Measurements from ENCODE around the gene WHRN. TPM values are rescaled to one million over a fixed set of nuclear protein-coding genes. Genes with fewer than 3 reads are reported as not detected.

The WHRN gene
- total RNA-seq, 1 donor from 2014 or later, result 0.80 TPM

DNA sequence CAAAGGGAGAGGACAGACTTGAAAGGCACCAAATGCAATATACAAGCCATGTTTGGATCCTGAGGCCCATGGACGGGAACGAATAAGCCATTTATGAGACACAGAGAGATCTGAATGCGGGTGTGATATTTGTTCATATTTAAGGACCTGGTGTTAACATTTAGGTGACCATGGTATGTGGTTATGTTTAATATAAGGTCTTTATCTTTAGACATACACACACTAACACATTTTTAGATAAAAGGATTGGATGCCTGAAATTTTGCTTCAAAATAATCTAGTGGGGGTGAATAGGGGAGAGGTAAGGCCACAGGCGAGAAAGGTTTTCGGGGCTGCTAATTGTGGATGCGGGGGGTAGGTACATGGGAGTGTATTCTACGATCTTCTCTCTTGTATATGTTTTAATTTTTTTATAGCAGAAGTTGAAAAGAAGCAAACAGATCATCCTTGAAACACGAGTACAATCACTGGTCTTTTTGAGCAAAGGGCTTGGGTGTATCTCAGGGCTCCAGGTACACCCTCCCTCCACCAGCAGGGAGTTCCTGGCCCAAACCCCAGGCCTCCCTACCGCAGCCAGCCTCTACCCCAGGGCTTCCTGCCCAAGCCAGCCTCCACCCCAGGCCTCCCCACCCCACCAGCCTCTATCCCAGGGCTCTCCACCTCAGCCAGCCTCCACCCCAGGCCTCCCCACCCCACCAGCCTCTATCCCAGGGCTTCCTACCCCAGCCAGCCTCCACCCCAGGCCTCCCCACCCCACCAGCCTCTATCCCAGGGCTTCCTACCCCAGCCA is 129.7 kb downstream of the WHRN start:
- Histone ChIP-seq H3K27ac (replicated peaks) (no peak overlapping the region), H3K36me3 (peaks cover 41% of the 10 kb centered on the region), H3K9me3 (replicated peaks) (no peaks in the 10 kb centered on the region), H3K4me3 (no peak overlapping the region), H3K27me3 (ENCODE audit: low read depth) (no peaks in the 10 kb centered on the region), H3K4me1 (peaks cover 19% of the 10 kb centered on the region)
- intact Hi-C loops (cut with micrococcal nuclease), result no loop called here
- DNase-seq, result no peak
- TF ChIP-seq, protein P1, sequence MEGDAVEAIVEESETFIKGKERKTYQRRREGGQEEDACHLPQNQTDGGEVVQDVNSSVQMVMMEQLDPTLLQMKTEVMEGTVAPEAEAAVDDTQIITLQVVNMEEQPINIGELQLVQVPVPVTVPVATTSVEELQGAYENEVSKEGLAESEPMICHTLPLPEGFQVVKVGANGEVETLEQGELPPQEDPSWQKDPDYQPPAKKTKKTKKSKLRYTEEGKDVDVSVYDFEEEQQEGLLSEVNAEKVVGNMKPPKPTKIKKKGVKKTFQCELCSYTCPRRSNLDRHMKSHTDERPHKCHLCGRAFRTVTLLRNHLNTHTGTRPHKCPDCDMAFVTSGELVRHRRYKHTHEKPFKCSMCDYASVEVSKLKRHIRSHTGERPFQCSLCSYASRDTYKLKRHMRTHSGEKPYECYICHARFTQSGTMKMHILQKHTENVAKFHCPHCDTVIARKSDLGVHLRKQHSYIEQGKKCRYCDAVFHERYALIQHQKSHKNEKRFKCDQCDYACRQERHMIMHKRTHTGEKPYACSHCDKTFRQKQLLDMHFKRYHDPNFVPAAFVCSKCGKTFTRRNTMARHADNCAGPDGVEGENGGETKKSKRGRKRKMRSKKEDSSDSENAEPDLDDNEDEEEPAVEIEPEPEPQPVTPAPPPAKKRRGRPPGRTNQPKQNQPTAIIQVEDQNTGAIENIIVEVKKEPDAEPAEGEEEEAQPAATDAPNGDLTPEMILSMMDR (IDR thresholded peaks at IDR 0.05; ENCODE audit: borderline replicate concordance), result no peak

DNA sequence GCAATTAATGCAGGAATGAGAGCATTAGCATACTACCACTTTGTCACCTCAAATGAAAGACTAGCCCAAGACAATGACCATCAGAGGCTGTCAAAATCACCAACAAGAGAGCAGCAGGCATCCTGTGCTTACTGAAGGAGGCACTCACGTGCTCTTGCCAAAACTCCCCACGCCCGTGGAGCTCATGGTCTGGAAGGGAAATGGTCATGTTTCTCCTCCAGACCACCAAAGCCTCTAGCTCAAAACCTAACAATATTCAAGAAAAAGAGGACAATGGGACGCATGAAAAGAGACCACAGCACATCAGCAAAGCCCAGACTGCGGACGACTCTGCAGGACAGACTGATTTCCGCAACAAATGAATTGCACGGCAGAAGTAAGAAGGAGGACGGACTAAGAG is 130.3 kb downstream of the WHRN start:
- Histone ChIP-seq H3K27ac (replicated peaks) (no peak overlapping the region), H3K36me3 (peaks cover 35% of the 10 kb centered on the region), H3K9me3 (replicated peaks) (no peaks in the 10 kb centered on the region), H3K27me3 (ENCODE audit: low read depth) (no peaks in the 10 kb centered on the region), H3K4me1 (peaks cover 19% of the 10 kb centered on the region), H3K4me3 (no peak overlapping the region)
- TF ChIP-seq, protein P1 (IDR thresholded peaks at IDR 0.05; ENCODE audit: borderline replicate concordance), result no peak
- intact Hi-C loops (cut with micrococcal nuclease), result no loop called here
- DNase-seq, result no peak

DNA sequence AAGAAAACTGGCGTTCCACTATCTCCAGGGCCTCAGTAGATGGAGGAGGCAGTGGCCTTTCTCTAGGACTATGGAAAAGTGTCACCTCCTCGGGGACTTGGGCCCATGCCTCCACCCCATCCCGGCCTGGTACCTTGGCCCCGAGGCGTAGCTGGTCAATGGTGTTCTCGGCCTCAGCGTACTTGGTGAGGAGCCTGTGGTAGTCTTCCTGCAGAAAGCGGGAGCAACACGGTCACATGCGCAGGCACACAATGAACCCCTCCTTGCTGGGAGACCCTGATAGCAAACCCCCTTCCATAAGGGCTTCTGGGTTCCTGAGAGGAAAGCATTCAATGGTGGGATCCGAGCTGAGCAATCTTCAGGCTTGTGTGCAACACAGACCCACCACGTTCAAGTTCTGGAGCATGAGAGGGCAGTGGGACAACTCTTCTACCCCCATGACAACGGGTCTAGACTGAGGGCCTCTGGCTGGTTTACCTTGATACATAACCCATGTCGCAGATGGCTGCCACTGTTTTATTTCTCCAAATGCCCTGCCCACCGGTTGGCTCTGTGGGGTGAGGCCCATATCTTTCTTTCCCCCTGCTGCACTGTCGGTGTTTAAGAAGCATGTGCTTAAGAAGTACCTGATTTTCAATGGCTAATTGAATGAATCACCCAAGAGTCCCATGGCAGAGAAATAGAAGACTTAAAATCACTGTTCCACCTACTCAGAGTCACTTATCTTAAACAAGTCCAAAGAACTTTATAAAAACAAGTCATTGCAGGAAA is 131.1 kb downstream of the WHRN start:
- TF ChIP-seq, protein P1 (IDR thresholded peaks at IDR 0.05; ENCODE audit: borderline replicate concordance), result no peak
- peaks cover 32% of the 10 kb centered on the region for H3K36me3 ChIP-seq
- H3K27ac ChIP-seq (replicated peaks), result no peak overlapping the region
- no peaks in the 10 kb centered on the region for H3K27me3 ChIP-seq (ENCODE audit: low read depth)
- DNase-seq, result no peak
- intact Hi-C loops (cut with micrococcal nuclease), result no loop called here
- H3K9me3 ChIP-seq (replicated peaks), result no peaks in the 10 kb centered on the region
- no peak overlapping the region for H3K4me3 ChIP-seq
- H3K4me1 ChIP-seq, result peaks cover 21% of the 10 kb centered on the region

DNA sequence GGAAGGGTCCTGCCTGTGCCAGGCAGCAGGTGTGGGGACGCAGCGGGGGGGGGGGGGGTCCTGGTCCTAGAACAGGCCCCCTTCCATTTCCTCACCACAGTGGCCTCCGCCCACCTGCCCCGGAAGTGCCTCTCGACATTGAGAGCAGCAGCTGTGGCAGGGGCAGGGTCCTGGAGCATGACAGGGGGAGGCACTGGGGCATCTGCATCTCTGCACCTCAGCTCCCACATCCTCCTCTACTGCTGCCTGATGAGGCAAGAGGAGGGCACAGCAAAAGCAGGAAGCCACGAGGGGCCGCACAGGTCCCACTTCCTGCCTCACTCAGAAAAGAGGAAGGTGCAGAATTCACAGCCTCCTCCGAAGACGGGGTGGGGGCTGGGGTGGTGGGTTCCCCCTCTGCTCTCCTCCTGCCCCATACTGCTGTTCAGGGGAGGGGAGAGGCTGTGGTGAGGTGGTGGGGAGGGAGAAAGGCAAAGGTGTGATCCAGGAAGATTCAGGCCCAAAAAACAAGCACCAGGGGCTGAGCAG is 132.3 kb downstream of the WHRN start:
- DNase-seq, result peak; percentile 62
- Histone ChIP-seq H3K36me3 (peaks cover 32% of the 10 kb centered on the region), H3K27ac (replicated peaks) (peak overlapping the region; percentile 46), H3K4me3 (no peak overlapping the region), H3K9me3 (replicated peaks) (no peaks in the 10 kb centered on the region), H3K4me1 (peaks cover 23% of the 10 kb centered on the region), H3K27me3 (ENCODE audit: low read depth) (no peaks in the 10 kb centered on the region)
- intact Hi-C loops (cut with micrococcal nuclease), result no loop called here
- TF ChIP-seq, protein P1 (IDR thresholded peaks at IDR 0.05; ENCODE audit: borderline replicate concordance), result no peak

DNA sequence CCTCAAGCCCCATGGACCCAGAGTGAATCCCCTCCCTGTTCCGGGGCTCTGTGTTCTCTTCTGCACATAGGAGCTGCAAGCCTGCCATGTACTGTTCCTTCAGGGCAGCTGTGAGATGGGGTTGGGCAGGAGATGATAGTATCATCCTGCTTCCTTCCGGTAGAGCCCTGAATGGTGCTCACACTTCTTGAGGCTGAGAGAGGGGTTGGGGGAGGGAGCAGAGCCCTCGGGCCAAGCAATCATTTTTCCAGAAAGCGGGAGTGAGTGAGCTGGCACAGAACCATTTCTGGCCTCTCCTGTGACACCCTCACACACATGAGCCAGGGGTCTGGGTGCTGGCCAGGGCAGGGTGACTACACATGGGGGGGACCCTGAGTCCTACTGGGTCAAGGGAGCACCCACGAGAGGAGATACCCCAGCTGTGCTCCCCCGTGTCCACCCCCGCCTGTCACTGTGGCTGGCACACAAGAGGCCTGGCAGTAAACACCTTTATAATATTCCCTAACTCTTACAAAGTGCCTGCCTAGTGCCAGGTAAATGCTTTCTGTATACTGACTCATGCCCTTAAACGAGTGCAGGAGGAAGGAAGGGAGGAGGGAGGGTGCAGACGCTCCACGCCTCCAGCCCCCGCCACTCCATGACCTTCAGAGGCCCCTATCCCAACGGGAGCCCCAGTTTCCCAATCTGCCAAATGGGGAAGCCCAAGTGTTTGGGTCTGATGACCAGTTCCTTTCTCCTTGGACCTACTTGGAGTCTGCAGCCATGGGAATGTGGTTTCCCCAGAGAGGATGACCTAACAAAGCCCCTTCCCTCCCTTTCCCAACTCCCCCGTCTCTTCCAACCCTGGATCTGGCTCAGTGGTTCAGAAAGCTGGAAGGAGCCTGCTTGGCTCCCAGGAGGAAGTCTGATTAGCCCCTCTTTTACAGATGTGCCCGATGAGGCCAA is 133.0 kb downstream of the WHRN start:
- Histone ChIP-seq H3K36me3 (peaks cover 34% of the 10 kb centered on the region), H3K27ac (replicated peaks) (peak overlapping the region; percentile 46), H3K27me3 (ENCODE audit: low read depth) (no peaks in the 10 kb centered on the region), H3K9me3 (replicated peaks) (no peaks in the 10 kb centered on the region), H3K4me1 (peaks cover 23% of the 10 kb centered on the region), H3K4me3 (no peak overlapping the region)
- TF ChIP-seq, protein P1 (IDR thresholded peaks at IDR 0.05; ENCODE audit: borderline replicate concordance), result no peak
- DNase-seq, result no peak
- intact Hi-C loops (cut with micrococcal nuclease), result no loop called here
